ENCODE measurements around the gene KDM8.

Gene KDM8

GRCh38 chr16:27216297-27216885 lies 13.1 kb downstream of the KDM8 start:
- DNase-seq (ENCODE audit: low read depth in 3 of 3) = no peak

DNA sequence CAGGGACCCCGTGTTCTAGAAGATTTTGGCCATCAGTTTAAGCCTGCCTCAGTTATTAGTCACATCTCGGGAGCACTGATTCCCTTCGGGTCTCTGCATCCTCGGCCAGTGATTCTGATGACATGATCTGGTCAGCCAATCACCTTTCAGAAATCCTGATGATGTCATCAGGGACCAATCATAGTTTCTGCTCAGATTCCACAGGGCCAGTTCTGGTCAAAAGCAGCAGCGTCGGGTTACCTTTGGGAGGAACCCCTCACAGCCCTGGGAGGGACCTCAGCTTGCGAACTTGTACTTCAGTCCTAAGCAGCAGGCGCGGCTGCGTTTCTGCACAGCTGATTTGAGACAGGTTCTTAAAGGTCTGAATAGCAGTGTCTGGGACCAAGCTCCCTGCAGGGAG lies 13.9 kb downstream of the KDM8 start:
- no peak for DNase-seq (ENCODE audit: low read depth in 3 of 3)

- no peak for DNase-seq (ENCODE audit: low read depth in 3 of 3)
These were observed 15.4 kb downstream of the KDM8 start for GRCh38 chr16:27218756-27219155.

- DNase-seq (ENCODE audit: low read depth in 3 of 3) = no peak
These were observed 15.8 kb downstream of the KDM8 start for GRCh38 chr16:27219161-27219560.

DNA sequence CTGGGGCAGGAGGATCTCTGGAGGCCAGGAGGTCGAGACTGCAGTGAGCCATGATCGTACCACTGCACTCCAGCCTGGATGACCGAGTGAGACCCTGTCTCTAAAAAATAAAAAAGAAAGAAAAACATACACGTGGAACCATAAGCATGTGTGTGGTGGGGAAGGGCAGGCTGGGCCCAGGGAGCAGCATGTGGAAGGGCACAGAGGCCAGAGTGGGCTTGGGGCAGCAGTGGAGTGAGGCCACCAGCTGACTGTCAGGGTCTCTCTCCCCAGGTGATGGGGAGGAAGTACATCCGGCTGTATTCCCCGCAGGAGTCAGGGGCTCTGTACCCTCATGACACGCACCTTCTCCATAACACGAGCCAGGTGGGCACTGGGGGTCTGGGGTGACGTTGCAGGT lies 16.8 kb downstream of the KDM8 start:
- no peak for DNase-seq (ENCODE audit: low read depth in 3 of 3)

DNA sequence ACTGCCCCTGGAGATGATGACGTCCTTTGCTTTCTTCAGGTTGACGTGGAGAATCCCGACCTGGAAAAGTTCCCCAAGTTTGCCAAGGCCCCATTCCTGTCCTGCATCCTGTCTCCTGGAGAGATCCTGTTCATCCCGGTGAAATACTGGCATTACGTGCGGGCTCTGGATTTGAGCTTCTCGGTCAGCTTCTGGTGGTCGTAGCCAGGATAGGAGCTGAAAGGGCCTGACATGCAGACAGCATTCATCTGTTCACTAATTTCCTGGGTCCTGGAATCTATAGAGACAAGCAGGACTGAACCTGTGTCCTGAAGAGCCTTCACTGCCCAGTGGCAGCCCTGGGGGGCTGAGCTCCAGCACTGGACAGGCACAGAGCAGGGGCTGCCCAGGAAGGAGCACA lies 17.2 kb downstream of the KDM8 start:
- no peak for DNase-seq (ENCODE audit: low read depth in 3 of 3)

DNA sequence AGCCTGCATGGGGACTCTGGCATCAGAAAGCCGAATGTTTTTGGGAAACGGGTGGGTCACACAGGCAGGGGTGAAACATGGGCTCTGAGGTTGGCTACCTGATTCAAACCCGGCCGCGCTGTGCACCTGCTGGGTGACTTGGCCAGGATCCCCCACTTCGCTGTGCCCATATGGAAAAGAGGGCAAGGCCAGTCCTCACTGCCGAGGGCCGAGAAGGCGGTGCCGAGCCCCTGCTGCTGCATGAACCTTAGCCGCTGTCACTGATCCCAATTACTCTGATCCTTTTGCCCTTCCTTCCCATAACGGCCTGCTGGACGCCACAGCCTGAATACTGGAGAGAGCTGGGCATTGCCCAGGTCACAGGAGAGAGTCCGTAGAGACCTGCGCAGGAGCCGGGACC lies 17.7 kb downstream of the KDM8 start:
- no peak for DNase-seq (ENCODE audit: low read depth in 3 of 3)

- no peak for DNase-seq (ENCODE audit: low read depth in 3 of 3)
These were observed 18.4 kb downstream of the KDM8 start for GRCh38 chr16:27221576-27222248.

GRCh38 chr16:27222249-27223225 lies 19.2 kb downstream of the KDM8 start:
- no peak for DNase-seq (ENCODE audit: low read depth in 3 of 3)

DNA sequence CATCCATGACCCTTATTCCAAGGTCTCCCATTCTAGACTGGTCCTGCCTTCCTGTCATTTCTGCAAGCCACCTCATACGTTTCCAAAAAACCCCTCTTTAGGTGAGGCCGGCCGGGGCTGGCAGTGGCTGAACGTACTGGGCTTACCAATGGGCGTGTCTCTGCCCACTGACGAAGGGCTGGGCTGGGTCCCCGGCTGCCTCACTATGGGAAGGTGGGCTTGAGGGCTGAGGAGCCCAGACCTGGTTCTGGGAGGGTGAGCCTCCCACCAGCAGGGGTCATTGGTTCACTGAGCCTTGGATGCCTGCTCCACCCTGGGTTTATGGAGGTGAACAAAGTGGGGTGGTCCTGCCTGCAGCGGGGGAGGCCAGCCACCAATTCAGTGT lies 19.9 kb downstream of the KDM8 start:
- no peak for DNase-seq (ENCODE audit: low read depth in 3 of 3)

DNA sequence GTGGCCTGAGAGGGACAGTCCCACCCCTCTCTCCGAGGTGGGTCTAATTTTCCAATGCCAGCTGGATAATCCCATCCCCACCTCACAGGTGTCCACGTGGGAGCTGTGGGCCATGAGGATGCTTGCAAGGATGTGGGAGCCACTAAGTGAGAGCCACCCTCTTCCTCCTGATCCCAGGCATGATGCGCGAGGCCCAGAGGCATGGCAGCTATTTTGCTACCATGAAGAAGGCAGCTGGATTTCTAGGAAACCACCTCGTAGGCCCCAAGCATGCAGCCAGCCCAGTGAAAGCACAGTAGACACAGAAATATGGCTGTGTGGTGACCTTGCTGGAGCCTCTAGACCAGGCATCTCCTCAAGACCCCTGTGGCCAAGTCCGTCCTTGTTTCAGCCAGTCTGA lies 20.4 kb downstream of the KDM8 start:
- no peak for DNase-seq (ENCODE audit: low read depth in 3 of 3)

GRCh38 chr16:27224271-27224737 lies 21.0 kb downstream of the KDM8 start:
- no peak for DNase-seq (ENCODE audit: low read depth in 3 of 3)

DNA sequence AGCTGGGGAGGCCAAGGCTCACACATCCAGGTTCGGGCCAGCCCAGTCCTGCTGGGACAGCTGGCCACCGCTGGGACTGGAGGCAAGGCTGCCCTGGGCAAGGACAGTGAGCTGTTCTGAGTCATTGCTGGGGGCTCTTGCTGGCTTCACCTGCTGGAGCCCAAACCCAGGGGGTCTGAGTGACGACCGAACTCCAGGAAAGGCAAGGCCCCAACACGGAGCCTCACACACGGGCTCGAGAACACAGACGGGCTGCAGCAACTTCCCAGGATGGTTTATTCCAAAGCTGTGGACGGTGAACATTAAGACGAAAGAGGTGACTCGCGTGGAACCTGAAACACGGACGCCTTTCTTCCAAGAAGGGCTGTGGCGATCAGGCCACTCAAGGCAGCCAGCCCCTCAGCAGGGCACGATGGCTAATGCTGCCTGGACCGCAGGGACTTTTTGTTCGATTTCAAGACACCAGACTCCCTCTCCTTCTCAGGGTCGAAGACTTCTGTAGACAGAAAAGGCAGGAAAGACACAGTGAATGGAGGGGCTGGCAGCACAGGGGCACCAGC lies 21.5 kb downstream of the KDM8 start:
- DNase-seq (ENCODE audit: low read depth in 3 of 3) = no peak

GRCh38 chr16:27225536-27226360 lies 22.4 kb downstream of the KDM8 start:
- no peak for DNase-seq (ENCODE audit: low read depth in 3 of 3)

GRCh38 chr16:27226476-27226875 lies 23.1 kb downstream of the KDM8 start:
- no peak for DNase-seq (ENCODE audit: low read depth in 3 of 3)

- no peak for DNase-seq (ENCODE audit: low read depth in 3 of 3)
These were observed 23.8 kb downstream of the KDM8 start for GRCh38 chr16:27226976-27227705.

GRCh38 chr16:27228045-27228444 lies 24.7 kb downstream of the KDM8 start:
- no peak for DNase-seq (ENCODE audit: low read depth in 3 of 3)

DNA sequence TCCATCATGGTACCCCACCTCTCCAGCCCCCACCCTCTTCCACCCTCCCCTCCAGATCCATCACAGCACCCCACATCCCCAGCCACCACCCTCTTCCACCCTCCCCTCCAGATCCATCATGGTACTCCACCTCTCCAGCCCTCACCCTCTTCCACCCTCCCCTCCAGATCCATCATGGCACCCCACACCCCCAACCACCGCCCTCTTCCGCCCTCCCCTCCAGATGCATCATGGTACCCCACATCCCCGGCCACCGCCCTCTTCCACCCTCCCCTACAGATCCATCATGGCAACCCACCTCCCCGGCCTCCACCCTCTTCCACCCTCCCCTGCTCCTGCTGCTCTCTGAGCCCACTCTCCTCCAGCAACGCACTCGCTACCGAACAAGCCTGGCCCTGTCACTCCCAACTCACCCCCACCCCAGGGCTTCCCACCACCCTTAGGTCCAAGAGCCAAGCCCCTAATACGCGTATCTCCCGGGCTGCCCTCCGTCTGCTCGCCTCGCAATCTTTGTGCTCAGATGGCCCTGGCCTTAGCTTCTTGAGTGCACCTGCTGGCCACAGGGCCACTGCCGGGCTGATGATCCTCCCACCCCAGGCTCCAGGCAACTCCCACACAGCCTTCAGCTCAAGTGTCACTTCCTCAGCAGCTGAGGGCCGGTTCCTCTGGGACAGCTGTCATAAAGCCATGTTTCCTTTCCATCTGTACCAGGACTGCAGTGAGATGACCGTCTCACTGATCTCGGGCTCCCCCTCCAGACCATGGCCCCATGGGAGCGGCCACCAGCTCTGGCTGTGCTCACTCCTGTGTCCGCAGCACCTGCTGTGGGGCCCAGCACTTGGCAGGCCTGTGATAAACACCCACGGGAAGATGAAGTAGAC lies 25.5 kb downstream of the KDM8 start:
- DNase-seq (ENCODE audit: low read depth in 3 of 3) = no peak

- DNase-seq (ENCODE audit: low read depth in 3 of 3) = no peak
These were observed 26.7 kb downstream of the KDM8 start for GRCh38 chr16:27229891-27230470.
